Suprapubic skin (tissue), 3 donors: ENCODE data around the gene APPBP2.
"Not testable (repeated sequence)": the region's sequence is repeated elsewhere in the genome, so short reads cannot be mapped to it uniquely, and the experiment has no call there.

Experiments
- EP300 ChIP-seq: sonication (generic); formaldehyde crosslinking; IDR thresholded peaks from one replicate; pipeline ENCODE4 v1.6.1; 2017; ENCODE audit warnings: antibody characterized with exemption
- POLR2A ChIP-seq, 2 donors: fragments of 450-650 bp; IDR thresholded peaks; one replicate each; pipeline ENCODE4 v1.6.1; 2017; ENCODE audit warnings: antibody characterized with exemption in 2 of 2, mild to moderate bottlenecking in 2 of 2, moderate library complexity in 2 of 2
- TF ChIP-seq, protein P1 (sequence below), 2 donors: fragments of 200-600 bp in 1 of 2; fragments of 450-650 bp in 1 of 2; sonication (generic) in 1 of 2; IDR thresholded peaks; one replicate each; pipeline ENCODE4 v1.5.1; 2016 to 2019; ENCODE audit warnings: antibody characterized with exemption in 2 of 2, mild to moderate bottlenecking in 1 of 2, moderate library complexity in 1 of 2

DNA sequence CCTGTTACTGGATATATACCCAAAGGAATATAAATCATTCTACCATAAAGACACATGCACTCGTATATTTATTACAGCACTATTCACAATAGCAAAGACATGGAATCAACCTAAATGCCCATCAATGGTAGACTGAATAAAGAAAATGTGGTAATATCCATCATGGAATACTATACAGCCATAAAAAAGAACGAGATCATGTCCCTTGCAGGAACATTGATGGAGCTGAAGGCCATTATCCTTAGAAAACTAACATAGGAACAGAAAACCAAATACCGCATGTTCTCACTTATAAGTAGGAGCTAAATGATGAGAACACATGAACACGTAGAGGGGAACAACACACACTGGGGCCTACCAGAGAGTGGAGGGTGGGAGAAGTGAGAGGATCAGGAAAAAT, 107.0 kb downstream of the APPBP2 start:
- TF ChIP-seq, protein P1, sequence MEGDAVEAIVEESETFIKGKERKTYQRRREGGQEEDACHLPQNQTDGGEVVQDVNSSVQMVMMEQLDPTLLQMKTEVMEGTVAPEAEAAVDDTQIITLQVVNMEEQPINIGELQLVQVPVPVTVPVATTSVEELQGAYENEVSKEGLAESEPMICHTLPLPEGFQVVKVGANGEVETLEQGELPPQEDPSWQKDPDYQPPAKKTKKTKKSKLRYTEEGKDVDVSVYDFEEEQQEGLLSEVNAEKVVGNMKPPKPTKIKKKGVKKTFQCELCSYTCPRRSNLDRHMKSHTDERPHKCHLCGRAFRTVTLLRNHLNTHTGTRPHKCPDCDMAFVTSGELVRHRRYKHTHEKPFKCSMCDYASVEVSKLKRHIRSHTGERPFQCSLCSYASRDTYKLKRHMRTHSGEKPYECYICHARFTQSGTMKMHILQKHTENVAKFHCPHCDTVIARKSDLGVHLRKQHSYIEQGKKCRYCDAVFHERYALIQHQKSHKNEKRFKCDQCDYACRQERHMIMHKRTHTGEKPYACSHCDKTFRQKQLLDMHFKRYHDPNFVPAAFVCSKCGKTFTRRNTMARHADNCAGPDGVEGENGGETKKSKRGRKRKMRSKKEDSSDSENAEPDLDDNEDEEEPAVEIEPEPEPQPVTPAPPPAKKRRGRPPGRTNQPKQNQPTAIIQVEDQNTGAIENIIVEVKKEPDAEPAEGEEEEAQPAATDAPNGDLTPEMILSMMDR (IDR thresholded peaks at IDR 0.05): not testable (repeated sequence)
- TF ChIP-seq POLR2A (IDR thresholded peaks at IDR 0.05); EP300: not testable (repeated sequence)
